SIG-M5 treated with dmso at 0.1 percent for 504 hours (cell line): Measurements from ENCODE around the gene FAM118B.

Source experiments
- DNase-seq: peaks from one replicate; lab custom pipeline; 2025; ENCODE audit not compliant: unreplicated experiment; lab: John Stamatoyannopoulos, UW

FAM118B gene

DNA sequence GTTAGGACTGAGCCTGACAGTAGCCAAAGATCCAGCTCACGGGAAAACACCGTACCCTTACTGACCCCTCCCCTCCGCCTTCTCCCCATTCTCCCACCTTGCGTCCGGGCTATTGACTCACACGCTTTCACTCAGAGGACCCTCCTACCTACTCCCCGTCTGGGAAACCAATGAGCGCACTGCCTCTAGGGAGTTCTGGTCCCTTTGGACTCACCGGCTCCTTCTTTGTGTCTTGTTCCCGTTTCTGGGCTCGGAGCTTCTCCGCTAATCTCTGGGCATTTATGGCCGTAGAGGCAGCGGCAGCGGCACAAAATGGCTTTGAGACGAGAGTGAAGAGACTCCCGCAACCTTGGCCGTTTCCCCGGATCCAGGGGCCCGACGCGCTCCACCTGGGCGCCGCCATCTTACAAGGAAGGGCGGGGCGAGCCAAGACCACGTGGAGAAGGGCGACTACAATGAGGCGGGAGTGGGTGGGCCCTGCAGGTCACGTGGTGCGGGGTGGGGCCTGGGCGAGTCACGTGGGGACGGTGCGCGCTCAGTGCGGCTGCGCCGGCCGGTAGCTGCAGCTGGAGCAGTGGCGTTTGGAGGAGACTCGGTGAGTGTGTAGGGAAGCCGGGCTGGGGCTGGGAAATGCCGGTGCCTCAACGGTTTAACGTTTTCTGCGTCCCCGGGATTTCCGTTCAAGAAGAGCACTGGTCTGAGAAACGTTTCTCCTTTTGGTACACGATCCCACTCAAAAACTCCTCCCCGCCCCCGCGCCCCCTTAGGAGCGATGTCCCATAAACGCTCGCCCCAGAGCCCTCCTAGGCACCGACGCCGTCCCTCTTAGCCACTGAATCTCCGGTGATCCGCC is at the start of gene FAM118B, which contains the start of gene RPUSD4:
FAM118B (plus strand) TSS at position 547 of the 853 bp plus-strand sequence. CDS start 23,220 bp downstream, outside the sequence.
RPUSD4 (minus strand) TSS at position 415 of the 853 bp plus-strand sequence; CDS start at position 403, 12 bp downstream.
- peak; percentile 92 for DNase-seq

DNA sequence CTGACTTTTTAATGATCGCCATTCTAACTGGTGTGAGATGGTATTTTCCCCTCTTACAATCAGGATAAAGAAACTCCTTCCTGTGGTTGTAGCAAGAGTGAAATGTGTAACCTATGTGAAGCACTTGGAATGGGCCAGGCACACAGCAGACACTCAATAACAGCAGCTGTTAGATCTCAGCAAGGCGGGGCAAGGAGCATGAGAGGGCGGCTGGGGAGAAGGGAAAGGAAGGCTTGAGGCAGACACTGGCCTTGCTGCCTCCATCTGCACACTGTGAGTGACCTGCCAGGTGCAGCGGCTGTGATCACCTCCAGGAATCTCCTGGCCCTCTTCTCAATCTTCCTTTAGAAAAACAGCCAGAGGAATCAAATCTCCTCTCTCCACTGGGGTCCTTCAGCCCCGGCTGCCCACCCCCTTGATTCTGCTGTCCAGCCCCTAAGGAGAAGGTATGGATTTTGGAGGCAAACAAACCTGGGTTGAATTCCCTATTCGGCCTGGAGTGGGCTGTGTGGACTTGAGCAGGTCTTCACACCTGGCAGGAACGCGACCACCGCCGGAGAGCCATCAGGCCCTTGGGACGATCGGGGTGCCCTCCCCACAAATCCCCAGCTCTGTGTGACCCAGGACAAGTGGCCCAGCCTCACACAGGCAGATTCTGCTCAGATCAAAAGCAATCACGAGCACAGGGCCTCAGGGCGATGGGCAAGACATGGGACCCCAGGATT is 49.1 kb upstream of the FAM118B start:
- no peak for DNase-seq

DNA sequence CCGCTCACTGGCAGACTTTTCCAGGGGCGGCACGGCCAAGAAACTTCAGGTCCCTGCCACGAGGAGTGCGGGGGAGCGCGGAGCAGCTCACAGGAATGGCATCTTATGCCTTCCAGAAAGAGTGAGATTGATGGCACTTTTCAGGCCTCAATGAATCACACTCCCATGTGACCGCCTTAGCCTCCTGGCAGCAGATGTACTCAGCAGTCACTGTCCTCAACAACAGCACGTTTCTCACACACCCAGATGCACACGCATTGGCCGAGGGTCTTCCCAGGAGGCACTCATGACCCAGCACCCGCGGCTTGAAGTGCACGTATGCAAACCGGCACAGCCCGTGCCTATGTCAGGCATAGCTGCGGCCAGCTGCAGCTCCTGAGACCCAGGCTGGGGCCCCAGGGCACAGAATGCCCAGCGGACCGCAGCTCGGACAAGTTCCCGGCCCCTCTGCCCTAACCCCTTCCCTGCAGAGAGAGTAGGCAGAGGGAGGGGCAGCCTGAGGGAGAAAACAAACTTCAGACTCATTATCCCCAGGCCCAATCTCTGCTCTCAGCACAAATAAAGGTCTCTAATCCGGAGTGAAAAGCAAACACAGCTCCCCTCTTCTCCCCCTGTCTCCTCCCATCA is 48.4 kb upstream of the FAM118B start:
- DNase-seq = no peak

DNA sequence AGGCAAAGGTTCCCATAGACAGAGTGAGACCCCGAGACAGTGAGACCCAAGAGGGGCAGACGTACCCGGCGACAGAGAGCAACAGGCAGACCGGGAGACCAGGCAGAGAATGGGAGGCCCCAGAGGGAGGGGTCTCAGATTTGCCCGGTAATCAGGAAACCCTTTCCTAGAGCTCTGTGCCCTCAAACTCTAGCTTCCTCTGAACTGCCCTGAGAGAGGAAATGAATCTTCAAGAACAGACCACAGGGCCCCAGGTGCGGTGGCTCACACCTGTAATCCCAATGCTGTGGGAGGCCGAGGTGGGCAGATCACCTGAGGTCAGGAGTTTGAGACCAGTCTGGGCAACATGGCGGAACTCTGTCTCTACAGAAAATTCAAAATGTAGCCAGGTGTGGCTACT is 47.8 kb upstream of the FAM118B start:
- no peak for DNase-seq

DNA sequence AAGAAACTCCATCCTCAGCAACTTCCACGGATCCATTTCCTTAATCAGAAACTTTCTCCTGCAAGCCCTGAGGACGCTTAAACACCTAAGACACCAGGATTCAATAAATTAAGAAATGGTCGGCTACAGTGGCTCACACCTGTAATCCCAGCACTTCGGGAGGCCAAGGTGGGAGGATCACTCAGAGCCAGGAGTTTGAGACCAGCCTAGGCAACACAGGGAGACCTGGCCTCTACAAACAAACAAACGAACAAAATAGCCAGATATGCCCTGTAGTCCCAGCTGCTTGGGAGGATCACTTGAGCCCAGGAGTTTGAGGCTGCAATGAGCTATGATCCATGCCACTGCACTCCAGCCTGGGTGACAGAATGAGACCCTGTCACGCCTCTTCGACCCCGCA is 46.8 kb upstream of the FAM118B start:
- DNase-seq = no peak

DNA sequence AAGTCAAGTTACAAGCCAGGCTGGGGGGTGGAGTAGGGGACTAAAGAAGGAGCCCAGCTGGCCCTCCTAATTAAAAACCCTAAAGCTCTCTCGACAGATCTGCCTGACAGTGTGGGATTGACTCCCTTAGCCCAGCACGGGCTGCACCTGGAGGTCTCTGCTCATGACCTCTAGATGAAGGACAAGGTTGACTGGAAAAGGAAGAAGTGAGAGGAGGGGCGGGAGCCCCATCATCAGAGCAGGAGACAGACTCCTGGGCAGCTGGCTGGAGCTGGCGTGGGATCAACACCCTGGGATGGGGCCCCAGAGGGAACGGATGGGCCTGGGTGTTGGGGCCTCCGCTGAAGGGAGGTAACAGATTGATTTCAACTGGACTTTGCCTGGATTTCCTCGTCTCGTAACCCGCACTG is 46.3 kb upstream of the FAM118B start:
- DNase-seq = no peak

DNA sequence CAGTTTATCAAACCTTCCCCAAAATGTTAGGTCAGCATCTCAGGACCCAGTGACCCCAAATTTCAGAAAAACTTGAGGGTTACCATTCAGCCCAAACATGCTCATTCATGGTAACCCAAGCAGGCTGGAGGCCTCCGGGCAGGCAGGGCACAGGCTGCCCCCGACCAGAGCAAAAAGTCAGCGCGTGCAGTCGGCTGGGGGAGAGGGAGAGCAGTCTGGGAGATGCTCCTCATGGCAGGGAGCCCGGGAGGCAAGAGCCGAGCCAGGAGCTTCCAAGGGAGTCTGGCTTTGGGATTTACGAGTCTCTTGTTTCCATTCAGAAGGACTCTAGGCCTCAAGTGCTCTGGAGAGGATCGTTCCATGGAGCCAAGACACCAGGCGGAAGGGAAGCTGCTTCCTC is 45.8 kb upstream of the FAM118B start:
- DNase-seq = no peak

DNA sequence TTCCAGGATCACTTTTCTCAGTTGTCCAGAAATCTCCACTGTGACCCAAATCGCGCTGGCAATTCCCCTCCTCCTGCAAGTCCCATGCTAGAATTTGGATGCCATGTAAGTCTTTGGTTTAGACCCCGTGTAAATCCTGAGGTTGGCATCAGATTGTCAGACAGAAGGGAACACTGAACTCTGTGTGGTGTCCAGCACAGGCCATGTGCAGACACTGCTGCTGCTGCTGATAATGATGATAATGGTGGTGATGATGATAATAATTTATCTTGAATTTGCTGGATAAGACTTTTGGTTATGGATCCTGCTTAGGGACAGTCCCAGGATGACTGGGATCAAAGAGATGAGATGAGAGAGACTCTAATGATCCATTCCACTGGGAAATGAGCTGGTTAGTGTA is 45.2 kb upstream of the FAM118B start:
- DNase-seq = no peak

DNA sequence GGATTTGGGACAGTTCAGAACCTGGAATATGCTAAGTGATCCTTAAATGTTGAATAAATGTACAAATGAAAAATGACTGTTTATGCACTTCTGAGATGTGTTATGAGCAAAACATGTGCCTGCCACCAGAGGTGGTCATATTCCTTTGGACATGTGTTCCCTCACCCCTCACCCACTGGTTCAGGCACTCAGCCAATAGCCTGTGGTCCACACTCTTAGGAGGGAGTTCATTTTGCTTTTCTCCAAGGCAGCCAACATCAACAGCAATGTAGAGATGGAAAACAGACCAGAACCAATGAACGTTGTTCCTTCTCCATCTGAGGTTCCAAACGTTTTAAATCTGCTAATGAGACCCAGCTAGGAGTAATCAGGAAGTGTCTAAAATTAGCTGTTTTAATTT is 44.1 kb upstream of the FAM118B start:
- no peak for DNase-seq

DNA sequence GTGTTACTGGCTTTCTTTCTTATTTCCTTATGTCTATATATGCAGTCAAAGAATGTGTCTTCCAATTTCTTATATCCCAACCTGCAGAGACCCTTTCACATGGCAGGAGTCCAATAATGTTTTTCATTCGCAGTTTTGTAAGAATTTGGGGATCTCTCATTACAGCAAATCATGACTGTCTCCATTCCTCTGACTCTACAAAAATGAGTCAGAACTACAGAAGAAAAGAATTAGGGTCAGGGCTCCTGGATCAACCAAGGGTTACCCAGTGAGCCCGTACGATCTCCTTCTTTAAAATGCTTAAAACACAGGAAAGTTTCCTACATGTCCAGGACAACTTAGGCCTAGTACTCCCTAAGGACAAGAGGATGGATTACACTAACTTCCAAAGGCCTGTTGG is 42.3 kb upstream of the FAM118B start:
- no peak for DNase-seq

DNA sequence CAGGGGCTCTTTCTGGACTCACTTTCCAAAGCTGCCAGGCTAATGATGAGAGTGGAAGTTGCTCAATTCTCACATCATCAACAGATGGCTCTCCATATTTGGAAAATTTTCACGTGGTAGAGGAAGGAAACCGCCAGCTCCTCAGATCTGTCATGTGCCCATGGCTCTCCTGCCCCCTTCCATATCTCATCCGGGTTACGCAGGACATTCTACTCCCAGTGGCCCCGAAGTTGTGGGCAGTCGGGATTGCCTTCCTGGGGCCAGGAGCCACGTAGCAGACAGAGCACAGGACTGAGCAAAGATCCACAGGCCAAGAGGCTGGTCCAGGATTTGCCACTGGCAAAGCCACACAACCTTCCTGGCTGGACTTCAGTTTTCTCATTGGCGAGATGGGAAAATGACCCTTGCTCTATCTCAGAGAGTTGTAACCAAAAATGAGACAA is 39.0 kb upstream of the FAM118B start:
- DNase-seq = peak; percentile 58

DNA sequence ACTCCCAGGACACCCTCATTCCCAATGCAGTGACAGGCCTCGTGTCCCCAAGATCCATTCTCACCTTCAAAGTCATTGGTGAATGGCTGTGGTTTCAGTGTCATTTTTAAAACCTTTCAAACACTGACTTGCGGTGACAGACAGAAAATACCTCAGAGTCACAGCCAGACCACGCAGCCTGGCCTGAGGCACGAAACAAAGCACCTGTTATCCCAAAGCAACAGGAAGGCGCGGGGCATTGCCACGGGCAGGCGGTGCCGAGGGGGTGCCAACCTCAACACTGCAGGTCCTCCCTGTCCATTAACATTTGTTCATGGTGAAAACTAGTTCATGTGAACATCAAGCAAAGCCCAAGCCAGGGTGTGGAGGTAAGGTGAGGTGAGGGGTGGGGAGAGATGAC is 38.3 kb upstream of the FAM118B start:
- DNase-seq = no peak

DNA sequence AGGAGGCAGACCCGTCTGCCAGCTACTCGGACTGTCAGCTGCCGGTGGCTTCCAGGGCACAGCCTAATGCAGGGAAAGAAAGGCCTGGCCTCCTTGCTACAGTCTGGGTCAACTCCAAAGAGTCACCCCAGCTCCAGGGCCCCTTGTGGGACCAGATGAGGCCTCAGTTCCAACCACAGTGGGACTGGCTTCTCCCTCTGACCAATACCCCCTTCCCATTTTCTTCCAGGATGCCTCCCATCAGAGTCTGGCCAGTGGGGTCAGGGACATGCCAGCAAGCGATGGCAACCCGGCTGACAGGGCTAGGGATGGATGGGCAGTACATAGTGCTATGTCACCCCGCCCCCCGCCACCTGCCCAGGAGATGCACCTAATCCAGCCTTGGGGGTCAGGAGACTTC is 36.8 kb upstream of the FAM118B start:
- DNase-seq = no peak

DNA sequence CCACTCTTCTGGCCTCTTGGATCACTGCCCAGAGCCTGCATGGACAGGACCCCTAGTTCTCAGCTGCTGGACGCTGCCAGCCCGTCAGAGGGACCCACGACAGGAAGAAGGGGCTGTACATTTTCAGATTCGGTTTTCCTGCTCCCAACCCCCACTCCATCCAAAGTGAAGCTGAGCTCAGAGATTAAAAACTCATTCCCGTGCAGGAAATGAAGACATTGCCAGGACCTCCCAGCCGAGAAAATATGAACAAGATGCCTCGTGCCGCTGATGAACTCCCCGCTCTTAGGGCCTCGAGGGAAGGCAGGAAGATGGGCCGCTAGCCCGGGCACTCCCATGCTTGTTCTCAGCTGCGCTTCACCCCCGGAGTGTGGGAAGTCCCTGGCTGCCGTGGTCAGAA is 36.2 kb upstream of the FAM118B start:
- DNase-seq = no peak

DNA sequence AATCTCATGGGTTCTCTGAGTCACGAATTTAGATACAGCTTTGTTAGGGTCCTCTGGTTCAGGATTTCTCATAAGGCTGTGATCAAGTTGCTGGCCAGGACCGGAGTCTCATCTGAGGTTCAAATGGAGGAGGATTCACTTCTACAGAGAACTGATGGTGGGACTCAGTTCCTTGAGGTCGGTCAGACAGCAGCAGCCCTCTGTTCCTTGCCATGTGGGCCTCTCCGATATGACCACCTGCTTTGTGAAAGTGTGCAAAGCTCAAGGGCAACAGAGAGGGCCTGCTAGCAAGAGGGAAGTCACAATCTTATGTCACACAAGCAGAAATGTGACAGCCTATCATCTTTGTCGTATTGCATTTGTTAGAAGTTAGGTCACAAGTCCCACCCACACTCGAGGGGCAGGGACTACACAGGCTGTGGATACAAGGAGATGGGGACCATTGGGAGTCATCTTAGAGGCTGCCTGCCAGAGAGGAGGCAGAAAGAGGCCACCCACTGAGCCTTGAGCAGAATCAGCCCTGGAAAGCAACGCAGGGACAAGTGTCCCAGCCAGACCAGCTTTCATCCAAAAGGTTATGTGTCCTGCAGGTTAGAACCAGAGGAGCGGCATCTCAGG is 34.6 kb upstream of the FAM118B start:
- no peak for DNase-seq

DNA sequence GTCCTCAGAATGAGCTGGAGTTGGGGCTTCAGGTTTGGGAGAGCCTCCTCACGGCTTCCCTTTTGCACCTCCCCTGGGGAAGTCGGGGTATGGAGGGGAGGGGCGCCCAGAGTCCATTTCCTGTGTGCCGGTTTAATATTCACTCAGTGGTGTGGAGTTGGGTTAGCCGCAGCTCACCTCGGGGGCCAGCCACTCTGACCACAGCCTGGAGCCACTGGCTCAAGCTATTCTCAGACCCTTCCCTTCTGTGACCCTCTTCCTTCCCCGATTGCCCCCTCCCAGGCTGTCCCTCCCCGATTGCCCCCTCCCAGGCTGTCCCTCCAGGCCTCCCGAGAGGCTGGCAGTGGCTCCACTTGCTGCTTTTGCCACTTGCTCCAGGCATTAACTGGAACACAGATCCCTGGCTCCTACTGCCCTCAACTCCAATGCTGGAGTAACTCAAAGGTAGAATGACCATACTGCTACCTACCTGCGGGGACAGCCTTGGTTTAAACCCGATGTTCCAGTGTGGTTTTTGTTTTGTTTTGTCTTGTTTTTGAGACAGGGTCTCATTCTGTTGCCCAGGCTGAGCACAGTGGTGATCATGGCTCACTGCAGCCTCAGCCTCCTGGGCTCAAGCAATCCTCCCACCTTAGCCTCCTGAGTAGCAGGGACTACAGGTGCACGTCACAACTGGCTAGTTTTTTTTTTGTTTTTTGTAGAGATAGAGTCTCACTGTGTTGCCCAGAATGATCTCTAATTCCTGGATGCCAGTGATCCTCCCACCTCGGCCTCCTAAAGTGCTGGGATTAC is 29.4 kb upstream of the FAM118B start:
- DNase-seq = no peak

DNA sequence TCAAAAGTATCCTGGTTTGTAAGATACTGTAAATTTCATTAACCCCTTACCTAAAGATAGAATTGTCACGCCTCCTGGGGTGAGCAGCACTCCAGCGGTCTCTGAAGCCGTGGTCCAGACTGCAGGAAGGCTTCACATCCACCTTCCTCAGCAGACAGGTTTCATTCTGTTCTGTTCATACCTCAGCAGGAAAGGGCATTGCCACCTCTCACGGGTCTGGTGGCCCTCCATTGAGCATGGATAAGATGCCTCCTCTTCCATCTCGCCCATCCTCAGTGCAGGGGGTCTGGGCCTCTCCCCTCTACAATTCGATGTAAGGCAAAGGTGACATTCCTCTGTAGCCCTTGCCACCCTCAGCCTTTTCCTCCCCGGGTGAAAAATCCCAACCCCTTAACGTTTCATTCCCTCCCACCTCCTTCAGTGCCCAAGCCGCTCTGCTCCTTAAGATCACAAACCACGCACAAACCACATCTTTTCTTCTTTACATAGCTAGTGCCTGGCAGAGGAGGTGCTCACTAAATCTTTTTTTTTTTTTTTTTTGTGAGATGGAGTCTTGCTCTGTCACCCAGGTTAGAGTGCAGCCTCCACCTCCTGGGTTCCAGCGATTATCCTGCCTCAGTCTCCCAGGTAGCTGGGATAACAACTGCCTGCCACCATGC is 28.7 kb upstream of the FAM118B start:
- no peak for DNase-seq

DNA sequence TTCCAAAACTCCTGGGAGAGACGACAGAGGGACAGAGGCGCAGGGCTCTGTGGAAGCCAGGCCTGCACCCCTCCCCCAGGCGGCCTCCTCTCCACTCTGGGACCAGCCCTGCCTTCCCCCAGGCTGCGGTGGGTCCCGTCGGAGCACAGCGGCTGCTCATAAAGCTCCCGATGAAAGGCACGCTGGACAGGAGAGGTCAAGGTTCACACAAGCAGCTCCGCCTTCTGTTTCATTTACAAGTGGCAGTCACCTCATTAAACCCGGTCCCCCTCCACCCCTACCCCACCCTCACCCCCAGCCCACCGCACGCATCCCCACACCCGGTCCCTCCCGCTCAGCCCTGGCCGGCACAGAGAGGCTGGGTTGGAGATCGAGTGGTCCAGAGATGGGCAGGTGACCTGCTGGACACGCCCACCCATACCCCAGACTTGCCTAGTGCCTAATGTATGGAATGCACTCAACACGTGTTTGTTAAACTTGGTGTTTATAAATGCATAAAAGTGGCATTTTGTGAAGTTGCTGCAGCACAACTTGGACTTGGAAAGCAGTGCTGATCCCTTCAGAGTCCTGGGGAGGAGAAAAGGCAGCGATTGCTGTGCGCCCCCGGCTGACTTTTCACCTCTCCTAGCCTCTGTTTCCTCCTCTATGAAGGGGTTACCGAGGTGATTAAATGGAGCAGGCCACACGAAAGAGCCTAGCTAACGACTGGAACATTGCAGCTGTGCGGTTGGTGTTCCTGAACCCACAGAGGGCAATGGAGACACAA is 26.1 kb upstream of the FAM118B start:
- DNase-seq = no peak

DNA sequence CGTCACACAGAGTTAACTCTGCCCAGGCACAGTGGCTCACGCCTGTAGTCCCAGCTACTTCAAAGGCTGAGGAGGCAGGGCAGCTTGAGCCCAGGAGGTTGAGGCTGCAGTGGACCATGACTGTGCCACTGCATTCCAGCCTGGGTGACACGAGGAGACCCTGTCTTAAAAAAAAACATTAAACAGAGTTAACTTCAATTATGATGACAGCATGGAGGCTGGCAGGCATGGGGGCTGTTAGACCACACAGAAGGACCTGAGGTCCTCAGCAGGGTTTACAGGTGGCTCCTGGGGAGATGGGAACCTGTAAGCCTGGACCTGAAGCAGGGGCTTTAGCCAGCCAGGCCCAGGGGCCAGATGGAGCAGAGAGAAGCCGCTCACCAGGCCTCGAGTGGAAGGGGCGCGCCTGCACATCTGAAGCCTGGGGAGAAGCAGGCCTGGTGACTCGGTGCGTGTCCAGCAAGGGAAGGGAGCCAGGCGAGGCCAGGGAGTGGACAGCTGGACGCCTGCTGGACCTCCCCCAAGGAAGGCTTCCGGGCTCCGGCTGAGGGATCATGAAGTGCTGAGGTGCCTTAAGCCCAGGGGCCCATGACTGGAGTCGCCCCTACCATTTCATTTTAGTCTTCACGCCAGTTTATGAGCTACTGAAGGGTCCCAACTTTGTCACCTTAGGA is 25.4 kb upstream of the FAM118B start:
- DNase-seq = no peak
